SU-DHL-6 (cell line): Measurements from ENCODE around the gene BSND.

Experiments used
- CTCF ChIP-seq: fragments of 200-600 bp; sonication (generic); IDR thresholded peaks from one replicate; pipeline ENCODE4 v1.5.1; 2017; ENCODE audit warnings: antibody characterized with exemption, mild to moderate bottlenecking, low read length, moderate library complexity; ENCODE audit not compliant: insufficient read depth, poor library complexity, severe bottlenecking
- EZH2phosphoT487 ChIP-seq: fragments of 200-600 bp; sonication (generic), shearing (Covaris generic); conservative IDR thresholded peaks from 2 replicates; pipeline ENCODE4 v1.6.1; 2018; ENCODE audit warnings: mild to moderate bottlenecking, antibody characterized with exemption, low read length, moderate library complexity, mixed read lengths

GRCh38 chr1:55056632-55056992, 57.9 kb downstream of the BSND start:
- no peak for TF ChIP-seq CTCF
- no peak for TF ChIP-seq EZH2phosphoT487
